ENCODE measurements around the gene FBXL15. TPM values are rescaled to one million over a fixed set of nuclear protein-coding genes. Genes with fewer than 3 reads are reported as not detected.

Gene FBXL15
- total and polyA plus RNA-seq, 2 of the 13 experiments (the other 11 are each of a cell fraction or from before 2014, with no cell fraction given): 4.3 to 8.3 TPM

DNA sequence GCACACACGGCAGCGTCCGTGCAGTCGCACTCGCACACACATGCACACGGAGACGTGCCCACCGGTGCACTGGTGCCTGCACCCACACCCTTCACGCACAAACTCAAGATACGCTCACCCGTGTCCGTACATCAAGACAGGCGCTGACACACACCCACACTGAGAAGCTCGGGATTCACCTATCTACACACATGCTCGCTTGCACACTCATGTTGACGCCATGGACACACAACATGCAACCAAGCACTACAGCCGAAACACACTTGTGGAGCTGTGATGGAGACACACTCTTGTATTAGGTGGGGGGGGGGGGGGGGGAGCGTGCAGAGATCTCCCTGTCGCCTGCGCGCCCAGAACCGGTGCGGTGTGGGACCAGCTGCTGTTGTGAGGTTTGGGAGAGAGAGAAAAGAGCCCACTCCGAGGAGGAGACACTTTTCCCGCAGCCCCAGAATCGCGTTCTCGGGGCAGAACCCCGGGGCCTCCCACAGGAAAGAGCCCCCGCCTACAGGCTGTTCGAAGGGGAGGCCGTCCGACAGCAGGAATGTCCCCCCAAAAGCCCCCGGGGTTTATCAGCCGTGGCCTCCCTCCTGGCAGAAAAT is 25.7 kb upstream of the FBXL15 start (continued):
- TF ChIP-seq ZBTB20 (CRISPR knock-in tag; IDR thresholded peaks at IDR 0.05; ENCODE audit: borderline replicate concordance, low read depth) (peak; percentile 34; the same call in 1 of the 2 replicates), ZNF788 (CRISPR knock-in tag; IDR thresholded peaks at IDR 0.05; ENCODE audit: borderline replicate concordance) (no peak), AKAP8 (CRISPR knock-in tag; IDR thresholded peaks at IDR 0.05) (no peak), ZNF75D (CRISPR knock-in tag; IDR thresholded peaks at IDR 0.05; ENCODE audit: borderline replicate concordance) (no peak), RFX3 (CRISPR knock-in tag; IDR thresholded peaks at IDR 0.05) (no peak), ZBTB42 (CRISPR knock-in tag; IDR thresholded peaks at IDR 0.05) (no peak), REL (CRISPR knock-in tag; conservative IDR thresholded peaks at IDR 0.05) (no peak), IKZF4 (CRISPR knock-in tag; IDR thresholded peaks at IDR 0.05; ENCODE audit: borderline replicate concordance, low read depth, not compliant biosample characterization) (no peak), ARNT (IDR thresholded peaks at IDR 0.05) (no peak), MLLT10 (CRISPR knock-in tag; IDR thresholded peaks at IDR 0.05) (no peak), CEBPG (CRISPR knock-in tag; IDR thresholded peaks at IDR 0.05) (no peak), NFYC (CRISPR knock-in tag; IDR thresholded peaks at IDR 0.05) (no peak), ZNF891 (CRISPR knock-in tag; IDR thresholded peaks at IDR 0.05) (peak; percentile 26; the same call in 1 of the 2 replicates), ASH2L (IDR thresholded peaks at IDR 0.05; ENCODE audit: insufficient read length, low read depth, low read length) (peak; percentile 11), ZNF850 (CRISPR knock-in tag; conservative IDR thresholded peaks at IDR 0.05) (no peak), HMGA1 (CRISPR knock-in tag; conservative IDR thresholded peaks at IDR 0.05) (no peak), BORCS8-MEF2B (CRISPR knock-in tag; IDR thresholded peaks at IDR 0.05) (no peak)
- TF ChIP-seq, protein P1, sequence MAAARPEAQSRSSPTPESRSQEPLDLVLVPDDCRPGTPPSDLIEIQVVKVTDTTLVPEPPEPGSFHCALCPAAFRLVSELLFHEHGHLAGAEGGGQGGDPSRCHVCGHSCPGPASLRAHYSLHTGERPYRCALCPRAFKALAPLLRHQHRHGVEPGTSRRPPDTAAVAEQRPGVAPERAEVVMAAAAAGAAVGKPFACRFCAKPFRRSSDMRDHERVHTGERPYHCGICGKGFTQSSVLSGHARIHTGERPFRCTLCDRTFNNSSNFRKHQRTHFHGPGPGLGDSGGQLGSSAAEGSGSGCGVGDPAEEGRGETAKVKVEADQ (CRISPR knock-in tag; IDR thresholded peaks at IDR 0.05; ENCODE audit: borderline replicate concordance): no peak
- TF ChIP-seq, protein P2, sequence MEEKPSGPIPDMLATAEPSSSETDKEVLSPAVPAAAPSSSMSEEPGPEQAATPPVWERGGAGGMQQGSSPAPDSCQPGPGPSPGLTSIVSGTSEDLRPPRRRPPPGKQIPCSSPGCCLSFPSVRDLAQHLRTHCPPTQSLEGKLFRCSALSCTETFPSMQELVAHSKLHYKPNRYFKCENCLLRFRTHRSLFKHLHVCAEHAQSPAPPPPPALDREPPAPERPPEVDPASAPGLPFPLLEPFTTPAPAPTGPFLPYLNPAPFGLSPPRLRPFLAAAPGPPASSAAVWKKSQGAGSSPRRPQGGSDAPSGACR (CRISPR knock-in tag; IDR thresholded peaks at IDR 0.05): no peak
- TF ChIP-seq, protein P3, sequence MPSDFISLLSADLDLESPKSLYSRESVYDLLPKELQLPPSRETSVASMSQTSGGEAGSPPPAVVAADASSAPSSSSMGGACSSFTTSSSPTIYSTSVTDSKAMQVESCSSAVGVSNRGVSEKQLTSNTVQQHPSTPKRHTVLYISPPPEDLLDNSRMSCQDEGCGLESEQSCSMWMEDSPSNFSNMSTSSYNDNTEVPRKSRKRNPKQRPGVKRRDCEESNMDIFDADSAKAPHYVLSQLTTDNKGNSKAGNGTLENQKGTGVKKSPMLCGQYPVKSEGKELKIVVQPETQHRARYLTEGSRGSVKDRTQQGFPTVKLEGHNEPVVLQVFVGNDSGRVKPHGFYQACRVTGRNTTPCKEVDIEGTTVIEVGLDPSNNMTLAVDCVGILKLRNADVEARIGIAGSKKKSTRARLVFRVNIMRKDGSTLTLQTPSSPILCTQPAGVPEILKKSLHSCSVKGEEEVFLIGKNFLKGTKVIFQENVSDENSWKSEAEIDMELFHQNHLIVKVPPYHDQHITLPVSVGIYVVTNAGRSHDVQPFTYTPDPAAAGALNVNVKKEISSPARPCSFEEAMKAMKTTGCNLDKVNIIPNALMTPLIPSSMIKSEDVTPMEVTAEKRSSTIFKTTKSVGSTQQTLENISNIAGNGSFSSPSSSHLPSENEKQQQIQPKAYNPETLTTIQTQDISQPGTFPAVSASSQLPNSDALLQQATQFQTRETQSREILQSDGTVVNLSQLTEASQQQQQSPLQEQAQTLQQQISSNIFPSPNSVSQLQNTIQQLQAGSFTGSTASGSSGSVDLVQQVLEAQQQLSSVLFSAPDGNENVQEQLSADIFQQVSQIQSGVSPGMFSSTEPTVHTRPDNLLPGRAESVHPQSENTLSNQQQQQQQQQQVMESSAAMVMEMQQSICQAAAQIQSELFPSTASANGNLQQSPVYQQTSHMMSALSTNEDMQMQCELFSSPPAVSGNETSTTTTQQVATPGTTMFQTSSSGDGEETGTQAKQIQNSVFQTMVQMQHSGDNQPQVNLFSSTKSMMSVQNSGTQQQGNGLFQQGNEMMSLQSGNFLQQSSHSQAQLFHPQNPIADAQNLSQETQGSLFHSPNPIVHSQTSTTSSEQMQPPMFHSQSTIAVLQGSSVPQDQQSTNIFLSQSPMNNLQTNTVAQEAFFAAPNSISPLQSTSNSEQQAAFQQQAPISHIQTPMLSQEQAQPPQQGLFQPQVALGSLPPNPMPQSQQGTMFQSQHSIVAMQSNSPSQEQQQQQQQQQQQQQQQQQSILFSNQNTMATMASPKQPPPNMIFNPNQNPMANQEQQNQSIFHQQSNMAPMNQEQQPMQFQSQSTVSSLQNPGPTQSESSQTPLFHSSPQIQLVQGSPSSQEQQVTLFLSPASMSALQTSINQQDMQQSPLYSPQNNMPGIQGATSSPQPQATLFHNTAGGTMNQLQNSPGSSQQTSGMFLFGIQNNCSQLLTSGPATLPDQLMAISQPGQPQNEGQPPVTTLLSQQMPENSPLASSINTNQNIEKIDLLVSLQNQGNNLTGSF (CRISPR knock-in tag; IDR thresholded peaks at IDR 0.05): no peak
- TF ChIP-seq, protein P4, sequence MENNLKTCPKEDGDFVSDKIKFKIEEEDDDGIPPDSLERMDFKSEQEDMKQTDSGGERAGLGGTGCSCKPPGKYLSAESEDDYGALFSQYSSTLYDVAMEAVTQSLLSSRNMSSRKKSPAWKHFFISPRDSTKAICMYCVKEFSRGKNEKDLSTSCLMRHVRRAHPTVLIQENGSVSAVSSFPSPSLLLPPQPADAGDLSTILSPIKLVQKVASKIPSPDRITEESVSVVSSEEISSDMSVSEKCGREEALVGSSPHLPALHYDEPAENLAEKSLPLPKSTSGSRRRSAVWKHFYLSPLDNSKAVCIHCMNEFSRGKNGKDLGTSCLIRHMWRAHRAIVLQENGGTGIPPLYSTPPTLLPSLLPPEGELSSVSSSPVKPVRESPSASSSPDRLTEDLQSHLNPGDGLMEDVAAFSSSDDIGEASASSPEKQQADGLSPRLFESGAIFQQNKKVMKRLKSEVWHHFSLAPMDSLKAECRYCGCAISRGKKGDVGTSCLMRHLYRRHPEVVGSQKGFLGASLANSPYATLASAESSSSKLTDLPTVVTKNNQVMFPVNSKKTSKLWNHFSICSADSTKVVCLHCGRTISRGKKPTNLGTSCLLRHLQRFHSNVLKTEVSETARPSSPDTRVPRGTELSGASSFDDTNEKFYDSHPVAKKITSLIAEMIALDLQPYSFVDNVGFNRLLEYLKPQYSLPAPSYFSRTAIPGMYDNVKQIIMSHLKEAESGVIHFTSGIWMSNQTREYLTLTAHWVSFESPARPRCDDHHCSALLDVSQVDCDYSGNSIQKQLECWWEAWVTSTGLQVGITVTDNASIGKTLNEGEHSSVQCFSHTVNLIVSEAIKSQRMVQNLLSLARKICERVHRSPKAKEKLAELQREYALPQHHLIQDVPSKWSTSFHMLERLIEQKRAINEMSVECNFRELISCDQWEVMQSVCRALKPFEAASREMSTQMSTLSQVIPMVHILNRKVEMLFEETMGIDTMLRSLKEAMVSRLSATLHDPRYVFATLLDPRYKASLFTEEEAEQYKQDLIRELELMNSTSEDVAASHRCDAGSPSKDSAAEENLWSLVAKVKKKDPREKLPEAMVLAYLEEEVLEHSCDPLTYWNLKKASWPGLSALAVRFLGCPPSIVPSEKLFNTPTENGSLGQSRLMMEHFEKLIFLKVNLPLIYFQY (CRISPR knock-in tag; IDR thresholded peaks at IDR 0.05; ENCODE audit: borderline replicate concordance): no peak

Measured in HepG2 (cell line).